HCT116 (cell line): ENCODE data around the gene NXPH1.

Source experiments
- CEBPB ChIP-seq: IDR thresholded peaks from 2 replicates; pipeline ENCODE4 v1.6.1; 2012; ENCODE audit warnings: low read depth
- ELF1 ChIP-seq: IDR thresholded peaks from 2 replicates; pipeline ENCODE4 v1.6.1; 2012; ENCODE audit warnings: low read depth, borderline replicate concordance
- EZH2 ChIP-seq: fragments of 200-600 bp; sonication (generic); IDR thresholded peaks from 2 replicates; pipeline ENCODE4 v1.6.1; 2017; ENCODE audit warnings: antibody characterized with exemption, mixed run types
- EZH2phosphoT487 ChIP-seq: fragments of 200-600 bp; IDR thresholded peaks from 2 replicates; pipeline ENCODE4 v1.6.1; 2018; ENCODE audit warnings: antibody characterized with exemption, borderline replicate concordance
- POLR2A ChIP-seq: IDR thresholded peaks from 2 replicates; pipeline ENCODE4 v1.7.0; 2011; ENCODE audit warnings: borderline replicate concordance; ENCODE audit not compliant: insufficient read depth, insufficient read length; ENCODE audit errors: extremely low read depth
- POLR2AphosphoS5 ChIP-seq: IDR thresholded peaks from 2 replicates; pipeline ENCODE4 v1.6.1; 2011; ENCODE audit warnings: mild to moderate bottlenecking, low read depth, low read length, moderate library complexity
- RAD21 ChIP-seq: IDR thresholded peaks from 2 replicates; pipeline ENCODE4 v1.6.1; 2012; ENCODE audit warnings: low read depth, mild to moderate bottlenecking
- SP1 ChIP-seq: IDR thresholded peaks from 2 replicates; pipeline ENCODE4 v1.6.1; 2012; ENCODE audit warnings: low read depth
- YY1 ChIP-seq: IDR thresholded peaks from 2 replicates; pipeline ENCODE4 v1.6.1; 2011; ENCODE audit warnings: low read length, low read depth, moderate library complexity, mild to moderate bottlenecking; ENCODE audit not compliant: insufficient replicate concordance; ENCODE audit errors: extremely low read depth
- ZFX ChIP-seq: fragments of 450-650 bp; IDR thresholded peaks from 2 replicates; pipeline ENCODE4 v1.6.1; 2017
- TF ChIP-seq, protein P1 (sequence below), 3 experiments: fragments of 200-600 bp in 1 of 3; sonication (generic) in 1 of 3; IDR thresholded peaks in 2 of 3; conservative IDR thresholded peaks in 1 of 3; 2 replicates each; pipeline ENCODE4 v1.5.1; 2012 to 2017; ENCODE audit warnings: low read depth in 2 of 3, low read length in 2 of 3, antibody characterized with exemption in 1 of 3, borderline replicate concordance in 1 of 3, control low read depth in 1 of 3, mild to moderate bottlenecking in 1 of 3, mixed read lengths in 1 of 3, mixed run types in 1 of 3, moderate library complexity in 1 of 3; ENCODE audit not compliant: insufficient read depth in 1 of 3
- TF ChIP-seq, protein P2 (sequence below): IDR thresholded peaks from 2 replicates; pipeline ENCODE4 v1.6.1; 2011; ENCODE audit warnings: mild to moderate bottlenecking, low read length, moderate library complexity; ENCODE audit not compliant: insufficient replicate concordance; ENCODE audit errors: extremely low read depth
- TF ChIP-seq, protein P3 (sequence below): IDR thresholded peaks from 2 replicates; pipeline ENCODE4 v1.6.1; 2012
- TF ChIP-seq, protein P4 (sequence below): IDR thresholded peaks from 2 replicates; pipeline ENCODE4 v1.6.1; 2012; ENCODE audit warnings: low read depth

DNA sequence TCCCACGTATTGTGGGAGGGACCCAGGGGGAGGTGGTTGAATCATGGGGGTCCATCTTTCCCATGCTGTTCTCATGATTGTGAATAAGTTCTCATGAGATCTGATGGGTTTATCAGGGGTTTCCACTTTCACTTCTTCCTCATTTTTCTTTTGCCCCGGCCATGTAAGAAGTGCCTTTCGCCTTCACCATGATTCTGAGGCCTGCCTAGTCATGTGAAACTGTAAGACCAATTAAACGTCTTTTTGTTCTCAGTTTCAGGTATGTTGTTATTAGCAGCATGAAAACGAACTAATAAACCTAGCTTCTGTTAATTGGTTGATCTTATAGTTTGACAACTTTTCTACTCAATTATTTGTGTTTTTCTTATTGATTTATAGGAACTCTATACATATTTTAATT lies 206.3 kb downstream of the NXPH1 start:
- TF ChIP-seq, protein P1, sequence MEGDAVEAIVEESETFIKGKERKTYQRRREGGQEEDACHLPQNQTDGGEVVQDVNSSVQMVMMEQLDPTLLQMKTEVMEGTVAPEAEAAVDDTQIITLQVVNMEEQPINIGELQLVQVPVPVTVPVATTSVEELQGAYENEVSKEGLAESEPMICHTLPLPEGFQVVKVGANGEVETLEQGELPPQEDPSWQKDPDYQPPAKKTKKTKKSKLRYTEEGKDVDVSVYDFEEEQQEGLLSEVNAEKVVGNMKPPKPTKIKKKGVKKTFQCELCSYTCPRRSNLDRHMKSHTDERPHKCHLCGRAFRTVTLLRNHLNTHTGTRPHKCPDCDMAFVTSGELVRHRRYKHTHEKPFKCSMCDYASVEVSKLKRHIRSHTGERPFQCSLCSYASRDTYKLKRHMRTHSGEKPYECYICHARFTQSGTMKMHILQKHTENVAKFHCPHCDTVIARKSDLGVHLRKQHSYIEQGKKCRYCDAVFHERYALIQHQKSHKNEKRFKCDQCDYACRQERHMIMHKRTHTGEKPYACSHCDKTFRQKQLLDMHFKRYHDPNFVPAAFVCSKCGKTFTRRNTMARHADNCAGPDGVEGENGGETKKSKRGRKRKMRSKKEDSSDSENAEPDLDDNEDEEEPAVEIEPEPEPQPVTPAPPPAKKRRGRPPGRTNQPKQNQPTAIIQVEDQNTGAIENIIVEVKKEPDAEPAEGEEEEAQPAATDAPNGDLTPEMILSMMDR (IDR thresholded peaks at IDR 0.05 in 2 of 3, conservative IDR thresholded peaks at IDR 0.05 in 1 of 3; ENCODE audit: borderline replicate concordance in 1 of 3, insufficient read depth in 1 of 3, low read depth in 2 of 3, low read length in 2 of 3): no peak
- TF ChIP-seq CEBPB (no peak), POLR2A (no peak), SP1 (no peak), EZH2 (no peak), POLR2AphosphoS5 (no peak), ELF1 (no peak), RAD21 (no peak), ZFX (no peak), YY1 (no peak), EZH2phosphoT487 (no peak)
- TF ChIP-seq, protein P2, sequence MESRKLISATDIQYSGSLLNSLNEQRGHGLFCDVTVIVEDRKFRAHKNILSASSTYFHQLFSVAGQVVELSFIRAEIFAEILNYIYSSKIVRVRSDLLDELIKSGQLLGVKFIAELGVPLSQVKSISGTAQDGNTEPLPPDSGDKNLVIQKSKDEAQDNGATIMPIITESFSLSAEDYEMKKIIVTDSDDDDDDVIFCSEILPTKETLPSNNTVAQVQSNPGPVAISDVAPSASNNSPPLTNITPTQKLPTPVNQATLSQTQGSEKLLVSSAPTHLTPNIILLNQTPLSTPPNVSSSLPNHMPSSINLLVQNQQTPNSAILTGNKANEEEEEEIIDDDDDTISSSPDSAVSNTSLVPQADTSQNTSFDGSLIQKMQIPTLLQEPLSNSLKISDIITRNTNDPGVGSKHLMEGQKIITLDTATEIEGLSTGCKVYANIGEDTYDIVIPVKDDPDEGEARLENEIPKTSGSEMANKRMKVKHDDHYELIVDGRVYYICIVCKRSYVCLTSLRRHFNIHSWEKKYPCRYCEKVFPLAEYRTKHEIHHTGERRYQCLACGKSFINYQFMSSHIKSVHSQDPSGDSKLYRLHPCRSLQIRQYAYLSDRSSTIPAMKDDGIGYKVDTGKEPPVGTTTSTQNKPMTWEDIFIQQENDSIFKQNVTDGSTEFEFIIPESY: no peak
- TF ChIP-seq, protein P3, sequence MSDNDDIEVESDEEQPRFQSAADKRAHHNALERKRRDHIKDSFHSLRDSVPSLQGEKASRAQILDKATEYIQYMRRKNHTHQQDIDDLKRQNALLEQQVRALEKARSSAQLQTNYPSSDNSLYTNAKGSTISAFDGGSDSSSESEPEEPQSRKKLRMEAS: no peak
- TF ChIP-seq, protein P4, sequence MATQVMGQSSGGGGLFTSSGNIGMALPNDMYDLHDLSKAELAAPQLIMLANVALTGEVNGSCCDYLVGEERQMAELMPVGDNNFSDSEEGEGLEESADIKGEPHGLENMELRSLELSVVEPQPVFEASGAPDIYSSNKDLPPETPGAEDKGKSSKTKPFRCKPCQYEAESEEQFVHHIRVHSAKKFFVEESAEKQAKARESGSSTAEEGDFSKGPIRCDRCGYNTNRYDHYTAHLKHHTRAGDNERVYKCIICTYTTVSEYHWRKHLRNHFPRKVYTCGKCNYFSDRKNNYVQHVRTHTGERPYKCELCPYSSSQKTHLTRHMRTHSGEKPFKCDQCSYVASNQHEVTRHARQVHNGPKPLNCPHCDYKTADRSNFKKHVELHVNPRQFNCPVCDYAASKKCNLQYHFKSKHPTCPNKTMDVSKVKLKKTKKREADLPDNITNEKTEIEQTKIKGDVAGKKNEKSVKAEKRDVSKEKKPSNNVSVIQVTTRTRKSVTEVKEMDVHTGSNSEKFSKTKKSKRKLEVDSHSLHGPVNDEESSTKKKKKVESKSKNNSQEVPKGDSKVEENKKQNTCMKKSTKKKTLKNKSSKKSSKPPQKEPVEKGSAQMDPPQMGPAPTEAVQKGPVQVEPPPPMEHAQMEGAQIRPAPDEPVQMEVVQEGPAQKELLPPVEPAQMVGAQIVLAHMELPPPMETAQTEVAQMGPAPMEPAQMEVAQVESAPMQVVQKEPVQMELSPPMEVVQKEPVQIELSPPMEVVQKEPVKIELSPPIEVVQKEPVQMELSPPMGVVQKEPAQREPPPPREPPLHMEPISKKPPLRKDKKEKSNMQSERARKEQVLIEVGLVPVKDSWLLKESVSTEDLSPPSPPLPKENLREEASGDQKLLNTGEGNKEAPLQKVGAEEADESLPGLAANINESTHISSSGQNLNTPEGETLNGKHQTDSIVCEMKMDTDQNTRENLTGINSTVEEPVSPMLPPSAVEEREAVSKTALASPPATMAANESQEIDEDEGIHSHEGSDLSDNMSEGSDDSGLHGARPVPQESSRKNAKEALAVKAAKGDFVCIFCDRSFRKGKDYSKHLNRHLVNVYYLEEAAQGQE: no peak
